WTC11 (cell line): Measurements from ENCODE around the gene SRGAP1. TPM values are rescaled to one million over a fixed set of nuclear protein-coding genes. Genes with fewer than 3 reads are reported as not detected.

Experiments
- ATAC-seq: fragments of 200-7000 bp; cut with Tn5 transposase; 2 replicates; pipeline ENCODE4 v1.10.0; 2021; ENCODE audit warnings: mild to moderate bottlenecking, moderate library complexity
- CTCF ChIA-PET: fragments of 300-600 bp; sonication (Branson Sonifier 250); formaldehyde crosslinking; loops from one replicate; lab custom pipeline; 2021; ENCODE audit warnings: antibody characterized with exemption; lab: Charles Lee
- POLR2A ChIA-PET: fragments of 350-600 bp; sonication (Branson Sonifier 250); formaldehyde crosslinking; loops from one replicate; lab custom pipeline; 2021; ENCODE audit warnings: antibody characterized with exemption; lab: Charles Lee
- DNase-seq: peaks from one replicate; pipeline ENCODE4 v3.0.0; 2021; ENCODE audit warnings: low spot score
- H3K27ac Mint-ChIP-seq: 2 replicates; pipeline ENCODE4 v1.8.0; 2021; ENCODE audit warnings: mixed read lengths
- H3K27me3 Mint-ChIP-seq: 2 replicates; pipeline ENCODE4 v1.8.0; 2021; ENCODE audit warnings: low read depth, mild to moderate bottlenecking, moderate library complexity, mixed read lengths
- H3K36me3 Mint-ChIP-seq: 2 replicates; pipeline ENCODE4 v1.8.0; 2021; ENCODE audit warnings: mixed read lengths
- H3K4me1 Mint-ChIP-seq: 2 replicates; pipeline ENCODE4 v1.8.0; 2022; ENCODE audit warnings: mixed read lengths
- H3K4me3 Mint-ChIP-seq: 2 replicates; pipeline ENCODE4 v1.8.0; 2021; ENCODE audit warnings: mild to moderate bottlenecking, moderate library complexity, mixed read lengths
- H3K9me3 Mint-ChIP-seq: 2 replicates; pipeline ENCODE4 v1.8.0; 2021; ENCODE audit warnings: mixed read lengths
- CBFB ChIP-seq: sonication (generic); formaldehyde crosslinking; IDR thresholded peaks from 2 replicates; pipeline ENCODE4 v1.8.1; 2022; ENCODE audit warnings: mild to moderate bottlenecking, low read depth, missing genetic modification reagents
- ELF4 ChIP-seq: sonication (generic); formaldehyde crosslinking; IDR thresholded peaks from 2 replicates; pipeline ENCODE4 v1.8.1; 2022; ENCODE audit warnings: low read depth, mild to moderate bottlenecking, moderate library complexity, missing genetic modification reagents
- FOXP1 ChIP-seq: sonication (generic); formaldehyde crosslinking; IDR thresholded peaks from 2 replicates; pipeline ENCODE4 v1.8.0; 2022; ENCODE audit warnings: missing genetic modification reagents, mild to moderate bottlenecking, moderate library complexity, borderline replicate concordance
- GRHL2 ChIP-seq: fragments of 250-450 bp; sonication (Bioruptor Pico); IDR thresholded peaks from 2 replicates; pipeline ENCODE4 v1.8.0; 2022; ENCODE audit warnings: mild to moderate bottlenecking, moderate library complexity; ENCODE audit not compliant: insufficient replicate concordance, severe bottlenecking
- MXD4 ChIP-seq: fragments of 250-450 bp; sonication (Bioruptor Pico); IDR thresholded peaks from 2 replicates; pipeline ENCODE4 v1.8.0; 2021; ENCODE audit warnings: mild to moderate bottlenecking, moderate library complexity, borderline replicate concordance
- MYBL2 ChIP-seq: sonication (generic); formaldehyde crosslinking; IDR thresholded peaks from 2 replicates; pipeline ENCODE4 v1.8.1; 2023; ENCODE audit warnings: mild to moderate bottlenecking, moderate library complexity, missing genetic modification reagents
- NFE2L1 ChIP-seq: sonication (generic); formaldehyde crosslinking; IDR thresholded peaks from 2 replicates; pipeline ENCODE4 v1.8.1; 2023; ENCODE audit warnings: missing genetic modification reagents
- NR2C2 ChIP-seq: sonication (generic); formaldehyde crosslinking; IDR thresholded peaks from 2 replicates; pipeline ENCODE4 v1.8.0; 2022; ENCODE audit warnings: mild to moderate bottlenecking, missing genetic modification reagents
- PREB ChIP-seq: sonication (generic); formaldehyde crosslinking; IDR thresholded peaks from 2 replicates; pipeline ENCODE4 v1.8.1; 2022; ENCODE audit warnings: mild to moderate bottlenecking, missing genetic modification reagents, moderate library complexity, borderline replicate concordance
- SMAD3 ChIP-seq: sonication (generic); formaldehyde crosslinking; IDR thresholded peaks from 2 replicates; pipeline ENCODE4 v1.8.0; 2022; ENCODE audit warnings: missing genetic modification reagents, mild to moderate bottlenecking, borderline replicate concordance
- SMAD4 ChIP-seq: sonication (generic); formaldehyde crosslinking; IDR thresholded peaks from 2 replicates; pipeline ENCODE4 v1.8.0; 2022; ENCODE audit warnings: mild to moderate bottlenecking, missing genetic modification reagents
- USF1 ChIP-seq: sonication (generic); formaldehyde crosslinking; IDR thresholded peaks from 2 replicates; pipeline ENCODE4 v1.8.0; 2022; ENCODE audit warnings: mild to moderate bottlenecking, missing genetic modification reagents
- ZNF138 ChIP-seq: sonication (generic); formaldehyde crosslinking; conservative IDR thresholded peaks from 2 replicates; pipeline ENCODE4 v1.8.1; 2022; ENCODE audit warnings: mild to moderate bottlenecking, moderate library complexity, missing genetic modification reagents
- ZNF423 ChIP-seq: fragments of 250-450 bp; sonication (Bioruptor Pico); IDR thresholded peaks from 2 replicates; pipeline ENCODE4 v2.1.2; 2022; ENCODE audit warnings: mild to moderate bottlenecking, moderate library complexity
- ZNF425 ChIP-seq: fragments of 250-450 bp; sonication (Bioruptor Pico); conservative IDR thresholded peaks from 2 replicates; pipeline ENCODE4 v1.9.0; 2021; ENCODE audit warnings: mild to moderate bottlenecking
- total RNA-seq: library from RNA; stranded (reverse); gene quantifications from 3 replicates; pipeline ENCODE4 v1.2.3, GENCODE V29; 2021
- TF ChIP-seq, protein P1 (sequence below): sonication (generic); formaldehyde crosslinking; IDR thresholded peaks from 2 replicates; pipeline ENCODE4 v1.8.1; 2023; ENCODE audit warnings: mild to moderate bottlenecking, missing genetic modification reagents, borderline replicate concordance
- TF ChIP-seq, protein P2 (sequence below): fragments of 250-450 bp; sonication (Bioruptor Pico); IDR thresholded peaks from 2 replicates; pipeline ENCODE4 v1.8.0; 2021; ENCODE audit warnings: mild to moderate bottlenecking
- TF ChIP-seq, protein P3 (sequence below): fragments of 250-450 bp; sonication (Bioruptor Pico); IDR thresholded peaks from 2 replicates; pipeline ENCODE4 v1.9.0; 2021; ENCODE audit warnings: mild to moderate bottlenecking
- TF ChIP-seq, protein P4 (sequence below): sonication (generic); formaldehyde crosslinking; IDR thresholded peaks from 2 replicates; pipeline ENCODE4 v1.8.0; 2022; ENCODE audit warnings: mild to moderate bottlenecking, missing genetic modification reagents

Gene SRGAP1
- total RNA-seq, 1 experiment from 2014 or later, result 10.3 TPM

GRCh38 chr12:63841011-63841410 is 3.5 kb upstream of the SRGAP1 start:
- no peak overlapping the region for H3K4me3 Mint-ChIP-seq
- CTCF ChIA-PET, result interaction anchor here (1.0 kb wide), 2 partner anchors 16 to 341 kb away, joined by 3 to 5 read pairs; no protein-coding TSS in a partner anchor
- H3K9me3 Mint-ChIP-seq, result no peaks in the 10 kb centered on the region
- TF ChIP-seq PREB (CRISPR knock-in tag) (no peak), FOXP1 (CRISPR knock-in tag) (no peak), SMAD4 (CRISPR knock-in tag) (no peak), GRHL2 (CRISPR knock-in tag) (no peak), USF1 (CRISPR knock-in tag) (no peak), MYBL2 (CRISPR knock-in tag) (no peak), NFE2L1 (CRISPR knock-in tag) (no peak), MXD4 (no peak), ZNF425 (CRISPR knock-in tag) (no peak), ELF4 (no peak), SMAD3 (CRISPR knock-in tag) (no peak), NR2C2 (CRISPR knock-in tag) (no peak), ZNF423 (no peak), CBFB (CRISPR knock-in tag) (no peak), ZNF138 (no peak)
- TF ChIP-seq, protein P1, sequence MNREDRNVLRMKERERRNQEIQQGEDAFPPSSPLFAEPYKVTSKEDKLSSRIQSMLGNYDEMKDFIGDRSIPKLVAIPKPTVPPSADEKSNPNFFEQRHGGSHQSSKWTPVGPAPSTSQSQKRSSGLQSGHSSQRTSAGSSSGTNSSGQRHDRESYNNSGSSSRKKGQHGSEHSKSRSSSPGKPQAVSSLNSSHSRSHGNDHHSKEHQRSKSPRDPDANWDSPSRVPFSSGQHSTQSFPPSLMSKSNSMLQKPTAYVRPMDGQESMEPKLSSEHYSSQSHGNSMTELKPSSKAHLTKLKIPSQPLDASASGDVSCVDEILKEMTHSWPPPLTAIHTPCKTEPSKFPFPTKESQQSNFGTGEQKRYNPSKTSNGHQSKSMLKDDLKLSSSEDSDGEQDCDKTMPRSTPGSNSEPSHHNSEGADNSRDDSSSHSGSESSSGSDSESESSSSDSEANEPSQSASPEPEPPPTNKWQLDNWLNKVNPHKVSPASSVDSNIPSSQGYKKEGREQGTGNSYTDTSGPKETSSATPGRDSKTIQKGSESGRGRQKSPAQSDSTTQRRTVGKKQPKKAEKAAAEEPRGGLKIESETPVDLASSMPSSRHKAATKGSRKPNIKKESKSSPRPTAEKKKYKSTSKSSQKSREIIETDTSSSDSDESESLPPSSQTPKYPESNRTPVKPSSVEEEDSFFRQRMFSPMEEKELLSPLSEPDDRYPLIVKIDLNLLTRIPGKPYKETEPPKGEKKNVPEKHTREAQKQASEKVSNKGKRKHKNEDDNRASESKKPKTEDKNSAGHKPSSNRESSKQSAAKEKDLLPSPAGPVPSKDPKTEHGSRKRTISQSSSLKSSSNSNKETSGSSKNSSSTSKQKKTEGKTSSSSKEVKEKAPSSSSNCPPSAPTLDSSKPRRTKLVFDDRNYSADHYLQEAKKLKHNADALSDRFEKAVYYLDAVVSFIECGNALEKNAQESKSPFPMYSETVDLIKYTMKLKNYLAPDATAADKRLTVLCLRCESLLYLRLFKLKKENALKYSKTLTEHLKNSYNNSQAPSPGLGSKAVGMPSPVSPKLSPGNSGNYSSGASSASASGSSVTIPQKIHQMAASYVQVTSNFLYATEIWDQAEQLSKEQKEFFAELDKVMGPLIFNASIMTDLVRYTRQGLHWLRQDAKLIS, result no peak
- TF ChIP-seq, protein P2, sequence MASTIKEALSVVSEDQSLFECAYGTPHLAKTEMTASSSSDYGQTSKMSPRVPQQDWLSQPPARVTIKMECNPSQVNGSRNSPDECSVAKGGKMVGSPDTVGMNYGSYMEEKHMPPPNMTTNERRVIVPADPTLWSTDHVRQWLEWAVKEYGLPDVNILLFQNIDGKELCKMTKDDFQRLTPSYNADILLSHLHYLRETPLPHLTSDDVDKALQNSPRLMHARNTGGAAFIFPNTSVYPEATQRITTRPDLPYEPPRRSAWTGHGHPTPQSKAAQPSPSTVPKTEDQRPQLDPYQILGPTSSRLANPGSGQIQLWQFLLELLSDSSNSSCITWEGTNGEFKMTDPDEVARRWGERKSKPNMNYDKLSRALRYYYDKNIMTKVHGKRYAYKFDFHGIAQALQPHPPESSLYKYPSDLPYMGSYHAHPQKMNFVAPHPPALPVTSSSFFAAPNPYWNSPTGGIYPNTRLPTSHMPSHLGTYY, result no peak
- TF ChIP-seq, protein P3, sequence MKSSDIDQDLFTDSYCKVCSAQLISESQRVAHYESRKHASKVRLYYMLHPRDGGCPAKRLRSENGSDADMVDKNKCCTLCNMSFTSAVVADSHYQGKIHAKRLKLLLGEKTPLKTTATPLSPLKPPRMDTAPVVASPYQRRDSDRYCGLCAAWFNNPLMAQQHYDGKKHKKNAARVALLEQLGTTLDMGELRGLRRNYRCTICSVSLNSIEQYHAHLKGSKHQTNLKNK (CRISPR knock-in tag), result no peak
- TF ChIP-seq, protein P4, sequence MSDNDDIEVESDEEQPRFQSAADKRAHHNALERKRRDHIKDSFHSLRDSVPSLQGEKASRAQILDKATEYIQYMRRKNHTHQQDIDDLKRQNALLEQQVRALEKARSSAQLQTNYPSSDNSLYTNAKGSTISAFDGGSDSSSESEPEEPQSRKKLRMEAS (CRISPR knock-in tag), result no peak
- TF ChIP-seq, all 79 proteins: peak for 0
- POLR2A ChIA-PET, result no interaction called here
- Mint-ChIP-seq H3K36me3 (no peaks in the 10 kb centered on the region), H3K27ac (no peak overlapping the region), H3K4me1 (peaks cover 15% of the 10 kb centered on the region), H3K27me3 (peaks cover 4% of the 10 kb centered on the region)
- DNase-seq (no peak), ATAC-seq (no peak)
